Activated CD4-positive, alpha-beta T cell treated with anti-CD3 and anti-CD28 coated beads for 1 hour (primary cell): Measurements from ENCODE around the gene BEGAIN.

Experiments used
- DNase-seq: peaks from one replicate; pipeline ENCODE4 v3.0.0-alpha.2; 2020

Gene BEGAIN

GRCh38 chr14:100503251-100503650 is 84.0 kb downstream of the BEGAIN start:
- no peak for DNase-seq

- DNase-seq, result no peak
These were observed 84.5 kb downstream of the BEGAIN start for GRCh38 chr14:100502622-100503220.

- DNase-seq, result no peak
These were observed 87.1 kb downstream of the BEGAIN start for GRCh38 chr14:100500128-100500527.

GRCh38 chr14:100498068-100498467 is 89.1 kb downstream of the BEGAIN start:
- DNase-seq, result no peak

- no peak for DNase-seq
These were observed 91.3 kb downstream of the BEGAIN start for GRCh38 chr14:100495917-100496316.

GRCh38 chr14:100494645-100495044 is 92.6 kb downstream of the BEGAIN start:
- DNase-seq, result no peak

GRCh38 chr14:100490252-100490651 is 97.0 kb downstream of the BEGAIN start:
- no peak for DNase-seq

- DNase-seq, result no peak
These were observed 99.2 kb downstream of the BEGAIN start for GRCh38 chr14:100488057-100488456.

GRCh38 chr14:100487304-100487703 is 99.9 kb downstream of the BEGAIN start:
- no peak for DNase-seq
